GM21423 (cell line): ENCODE measurements around the gene AHR.
"Not testable (repeated sequence)": the region's sequence is repeated elsewhere in the genome, so short reads cannot be mapped to it uniquely, and the experiment has no call there.

ENCODE experiments used
- ATAC-seq: cut with Tn5 transposase; IDR thresholded peaks from one replicate; pipeline ENCODE4 v1.9.1; 2021; ENCODE audit warnings: mild to moderate bottlenecking, moderate library complexity; ENCODE audit not compliant: unreplicated experiment

AHR gene

DNA sequence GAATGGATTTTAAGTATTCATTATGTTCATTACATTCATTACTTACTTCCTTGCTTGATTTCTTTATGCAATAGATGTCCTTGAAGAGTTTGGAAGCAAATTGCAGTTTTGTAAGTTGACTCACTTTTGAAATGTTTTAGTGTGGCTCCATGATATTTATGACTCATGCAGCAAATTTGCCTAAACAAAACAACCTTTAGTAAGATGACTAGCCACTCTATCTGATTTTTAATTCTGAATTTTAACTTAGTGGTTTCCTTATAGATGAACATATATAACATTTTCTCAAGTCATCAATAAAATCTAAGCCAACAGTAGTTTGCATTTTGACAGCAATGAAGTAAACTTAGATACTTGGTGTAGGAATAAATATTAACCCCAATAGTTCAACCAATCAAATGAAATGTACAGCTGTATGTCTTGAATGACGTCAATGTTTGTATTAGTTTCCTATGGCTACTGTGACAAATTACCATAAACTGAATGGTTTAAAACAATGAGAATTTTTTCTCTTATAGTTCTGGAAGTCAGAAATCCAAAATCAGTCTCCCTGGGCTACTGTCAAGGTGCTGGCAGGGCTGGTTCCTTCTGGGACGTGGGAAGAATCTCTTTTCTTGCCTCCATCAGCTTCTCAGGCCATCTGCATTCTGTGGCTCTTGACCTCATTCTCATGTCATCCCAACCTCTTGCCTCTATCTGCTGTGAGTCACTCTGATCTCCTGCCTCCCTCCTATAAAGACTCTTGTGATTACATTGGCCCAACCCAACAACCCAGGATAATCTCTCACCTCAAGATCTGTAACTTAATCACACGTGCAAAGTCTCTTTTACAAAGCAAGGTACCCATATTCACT, 73.4 kb downstream of the AHR start:
- no peak for ATAC-seq

DNA sequence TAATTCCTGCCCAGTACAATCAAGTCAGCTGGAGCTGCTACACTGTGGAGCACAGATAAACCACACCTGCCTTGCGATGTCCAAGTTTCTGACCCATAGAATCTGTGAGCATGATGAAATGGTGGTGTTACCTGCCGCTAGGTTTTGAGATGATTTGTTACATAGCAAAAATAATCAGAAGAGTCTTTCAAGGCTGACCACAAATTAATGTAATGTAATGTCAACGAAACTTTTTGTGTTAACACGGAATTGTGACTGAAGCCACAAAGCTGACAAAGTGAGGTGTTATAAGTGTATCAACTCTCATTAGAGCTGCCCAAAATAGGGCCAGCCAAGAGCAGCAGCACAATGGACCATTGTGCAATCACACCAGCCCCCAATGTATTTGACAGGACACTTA, 75.7 kb downstream of the AHR start:
- ATAC-seq: no peak

DNA sequence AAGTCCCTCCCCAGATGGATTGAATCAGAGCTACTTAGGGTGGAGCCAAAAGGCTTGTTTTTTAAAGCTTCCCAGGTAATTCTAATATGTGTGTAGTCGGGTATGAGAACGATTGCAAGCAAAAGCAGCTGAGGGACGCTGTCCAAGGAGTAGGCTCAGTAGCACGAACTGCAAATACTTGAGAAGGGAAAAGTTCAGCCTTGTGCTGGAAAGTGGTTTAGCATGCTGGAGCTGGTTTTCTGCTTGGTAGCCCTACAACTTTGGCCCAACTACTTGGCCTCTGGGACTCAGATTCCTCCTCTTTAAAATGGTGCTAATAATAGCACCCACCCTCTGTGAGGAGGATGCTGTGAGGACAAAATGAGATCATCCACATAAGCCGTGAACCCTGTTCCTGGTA, 76.2 kb downstream of the AHR start:
- ATAC-seq: no peak

DNA sequence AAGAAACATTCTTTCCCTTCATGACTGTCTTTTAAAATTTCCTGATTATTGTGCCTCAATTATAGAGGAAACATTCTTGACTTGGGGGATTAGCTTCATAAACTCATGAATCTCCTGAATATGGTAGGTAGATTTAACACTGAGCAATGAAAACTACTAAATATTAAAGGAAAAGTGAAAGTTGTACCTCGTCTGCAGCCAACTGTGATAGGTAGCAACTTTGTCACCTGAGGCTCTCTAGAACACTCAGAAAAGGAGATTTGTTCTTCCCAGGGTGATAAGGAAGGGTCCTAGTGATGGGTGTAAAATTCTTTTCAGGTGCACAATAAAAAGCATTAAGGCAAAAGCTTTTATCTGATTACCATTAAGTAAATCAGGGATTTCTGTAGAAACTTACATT, 78.1 kb downstream of the AHR start:
- ATAC-seq: no peak

DNA sequence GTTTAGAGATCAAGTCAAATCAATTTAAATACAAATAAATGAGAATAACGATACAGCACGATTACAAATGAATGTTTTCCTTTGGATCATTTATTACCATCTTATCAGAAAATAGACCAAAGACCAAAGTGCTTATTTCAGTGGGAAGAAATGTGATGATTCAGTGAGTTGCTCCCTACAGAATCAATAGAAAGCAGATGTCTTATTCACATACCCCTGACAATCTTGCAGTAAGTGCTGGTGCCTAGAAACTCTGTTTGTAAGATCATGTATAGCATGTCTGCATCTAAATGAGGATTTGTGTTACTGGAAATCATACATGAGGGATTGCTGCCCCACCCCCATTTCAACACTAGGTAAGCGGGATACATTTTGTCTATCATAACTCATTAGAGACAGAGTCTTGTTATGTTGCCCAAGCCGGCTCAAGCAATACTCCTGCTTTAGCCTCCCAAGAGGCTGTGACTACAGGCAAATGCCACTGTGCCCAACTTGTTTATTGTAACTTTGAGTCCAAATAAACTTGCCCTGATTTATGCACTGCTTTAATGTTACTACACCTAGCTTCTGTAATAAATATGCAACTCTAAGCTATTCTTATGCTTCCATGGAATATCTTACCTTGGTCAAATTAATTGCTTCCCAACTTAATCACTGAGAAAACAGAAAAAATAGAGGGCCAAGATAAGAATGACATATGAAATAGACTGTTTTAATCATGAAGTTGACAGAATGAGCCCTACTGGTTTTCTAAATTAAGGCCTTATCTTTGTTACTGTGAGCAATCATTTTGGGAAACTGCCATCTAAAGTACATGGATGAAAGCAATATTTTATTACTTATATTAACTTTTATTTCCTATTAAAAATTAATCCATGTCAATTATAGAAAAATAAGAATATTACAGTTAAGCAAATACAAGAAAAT, 82.5 kb downstream of the AHR start:
- no peak for ATAC-seq

DNA sequence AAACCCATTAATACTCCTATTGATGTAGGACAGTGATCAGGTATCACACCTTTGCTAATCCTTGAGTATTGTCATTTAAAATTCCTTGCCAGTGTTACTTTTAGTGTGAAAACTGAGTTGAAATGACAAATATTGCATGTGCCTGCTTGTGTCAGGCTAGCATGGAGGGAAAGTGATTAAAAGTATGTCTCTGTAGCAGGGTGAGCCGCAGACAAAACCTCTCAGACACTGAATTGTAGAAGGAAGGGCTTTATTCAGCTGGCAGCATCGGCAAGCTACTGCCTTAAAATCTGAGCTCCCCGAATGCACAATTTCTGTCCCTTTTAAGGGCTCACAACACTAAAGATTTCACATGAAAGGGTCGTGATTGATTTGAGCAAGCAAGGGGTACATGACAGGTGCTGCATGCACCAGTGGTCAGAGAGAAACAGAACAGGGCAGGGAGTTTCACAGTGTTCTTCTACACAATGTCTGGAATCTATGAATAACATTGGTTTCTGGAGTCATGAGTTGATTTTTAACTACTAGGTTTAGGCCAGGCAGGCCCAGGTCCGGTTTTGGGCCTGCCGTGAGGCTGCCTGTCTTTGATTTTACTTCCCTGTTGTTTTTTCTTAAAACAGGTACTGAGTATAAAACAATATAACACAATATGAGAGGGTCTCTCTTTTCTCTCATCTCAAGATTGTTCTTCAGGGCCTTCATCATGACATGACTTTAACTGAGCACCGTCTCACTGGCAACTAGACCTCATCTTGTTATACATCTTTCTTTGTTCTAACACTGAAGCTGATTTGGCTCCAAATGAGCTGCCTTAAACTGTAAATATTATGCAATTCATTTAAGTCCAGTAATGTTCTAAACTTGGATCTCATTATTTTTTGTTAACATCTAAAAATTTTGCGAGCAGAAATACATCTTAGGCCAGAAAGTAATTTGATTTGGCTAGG, 84.2 kb downstream of the AHR start:
- ATAC-seq: not testable (repeated sequence)

DNA sequence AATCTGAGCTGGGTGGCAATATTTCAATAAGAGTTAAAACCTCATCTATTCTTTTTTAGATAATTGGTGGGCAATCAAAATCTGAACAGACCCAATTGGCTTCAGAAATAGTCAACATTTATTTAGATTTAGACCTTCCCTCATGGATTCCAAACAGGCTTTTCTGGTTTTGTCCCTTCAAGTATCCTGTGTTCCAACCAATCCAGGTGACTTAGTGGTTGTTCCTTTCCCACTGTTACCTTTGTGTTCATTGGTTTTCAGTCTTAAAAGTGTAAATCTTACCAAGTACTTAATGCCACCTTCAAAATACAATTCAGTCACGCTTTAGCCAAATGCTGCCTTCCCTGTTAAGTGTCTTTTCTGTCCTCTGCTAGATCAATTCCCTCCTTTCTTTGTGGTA, 85.9 kb downstream of the AHR start:
- ATAC-seq: no peak

DNA sequence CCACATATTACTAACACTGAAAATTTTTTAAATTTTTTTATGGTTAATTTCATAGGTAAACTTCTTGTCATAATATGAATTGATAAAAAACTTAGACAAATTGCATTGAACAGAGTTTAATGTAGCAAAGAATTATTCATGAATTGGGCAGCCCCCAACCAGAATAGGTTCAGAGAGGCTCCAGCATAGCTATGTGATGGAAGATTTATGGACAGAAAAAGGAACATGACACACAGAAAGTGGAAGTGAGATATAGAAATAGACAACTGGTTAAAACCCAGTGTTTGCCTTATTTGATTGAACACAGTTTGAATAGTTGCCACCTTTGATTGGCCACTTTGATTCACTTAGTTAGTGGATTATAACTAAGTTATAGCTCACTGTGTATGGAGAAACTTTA, 87.2 kb downstream of the AHR start:
- no peak for ATAC-seq

DNA sequence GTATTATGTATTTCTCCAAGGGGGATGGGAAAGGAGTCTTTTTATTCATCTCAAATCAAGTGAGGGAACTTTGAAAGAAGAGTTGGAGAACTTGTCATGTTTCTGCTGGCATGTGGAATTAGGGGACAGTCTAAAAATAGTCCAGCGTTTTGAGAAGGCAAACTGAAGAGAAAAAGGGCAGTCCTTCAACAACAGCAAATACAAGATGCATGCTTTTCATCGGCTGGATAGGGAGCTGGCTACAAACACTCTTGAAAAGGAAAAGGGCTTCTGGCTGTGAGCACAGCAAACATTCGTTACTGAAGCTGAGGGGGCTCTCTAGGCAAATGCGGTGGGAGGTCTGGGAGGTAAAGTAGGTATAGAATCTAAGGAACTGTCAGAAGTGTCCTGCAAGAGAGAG, 91.9 kb downstream of the AHR start:
- ATAC-seq: no peak

DNA sequence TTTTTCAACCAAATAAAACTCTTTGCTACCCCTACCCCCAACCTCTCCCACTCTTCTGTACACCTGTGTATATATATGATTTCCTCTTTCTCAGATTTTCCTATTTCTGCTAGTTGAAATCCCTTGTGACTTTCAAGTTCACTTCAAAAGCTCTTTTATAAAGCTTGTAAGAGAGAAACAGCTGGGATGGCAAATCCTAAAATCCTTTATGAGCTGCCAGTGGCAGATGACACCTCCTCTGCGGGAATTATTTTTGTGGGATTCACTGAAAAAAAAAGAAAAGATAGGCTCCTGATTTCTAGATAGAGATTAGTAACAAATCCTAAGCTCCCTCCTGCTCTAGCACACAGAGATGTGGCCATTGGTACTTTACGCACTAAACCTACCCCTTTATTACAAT, 92.9 kb downstream of the AHR start:
- ATAC-seq: no peak

DNA sequence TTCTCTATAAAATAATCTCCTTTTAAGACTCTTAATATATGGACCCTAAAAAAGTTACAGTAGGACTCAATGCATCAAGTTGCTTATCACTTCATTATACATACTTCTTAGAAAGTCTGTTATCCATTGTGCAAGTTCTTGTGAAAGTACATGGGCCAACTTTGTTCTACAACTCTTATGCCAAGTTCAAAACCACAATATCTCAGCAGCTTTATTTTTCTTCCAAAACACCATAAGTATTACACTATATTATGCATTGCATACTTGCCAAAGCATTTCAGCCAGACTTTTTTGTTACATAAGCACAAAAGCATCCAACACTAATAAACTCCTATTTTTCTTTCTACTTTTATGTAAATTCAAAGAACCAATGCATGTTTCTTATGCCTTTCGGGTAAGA, 94.4 kb downstream of the AHR start:
- no peak for ATAC-seq

DNA sequence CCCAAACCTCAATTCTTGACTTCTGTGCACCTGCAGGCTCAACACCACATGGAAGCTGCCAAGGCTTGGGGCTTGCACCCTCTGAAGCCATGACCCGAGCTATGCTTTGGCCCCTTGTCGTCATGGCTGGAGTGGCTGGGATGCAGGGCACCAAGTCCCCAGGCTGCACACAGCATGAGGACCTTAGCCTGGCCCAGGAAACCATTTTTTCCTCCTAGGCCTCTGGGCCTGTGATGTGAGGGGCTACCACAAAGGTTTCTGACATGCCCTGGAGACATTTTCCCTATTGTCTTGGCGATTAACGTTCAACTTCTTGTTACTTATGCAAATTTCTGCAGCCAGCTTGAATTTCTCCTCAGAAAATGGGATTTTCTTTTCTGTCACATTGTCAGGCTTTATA, 96.1 kb downstream of the AHR start:
- not testable (repeated sequence) for ATAC-seq
